ENCODE results near the gene MINK1. TPM values are rescaled to one million over a fixed set of nuclear protein-coding genes. Genes with fewer than 3 reads are reported as not detected.
A peak's percentile ranks its signal among the peaks of the same experiment; 100 is the strongest.

MINK1 gene
- total RNA-seq, 2 experiments from 2014 or later: 67.5 to 79.3 TPM

GRCh38 chr17:4837471-4838308 is 4.5 kb downstream of the MINK1 start:
- CTCF ChIA-PET: interaction anchor here (1.4 to 1.6 kb wide), 2 partner anchors 48 to 128 kb away, joined by 3 to 5 read pairs; partner anchors contain the start of gene ARRB2
- DNase-seq: no peak
- Mint-ChIP-seq H3K4me1 (ENCODE audit: low read depth) (peaks cover 61% of the 10 kb centered on the region), H3K4me3 (no peak overlapping the region), H3K36me3 (peaks cover 3% of the 10 kb centered on the region), H3K9me3 (no peaks in the 10 kb centered on the region), H3K27me3 (no peaks in the 10 kb centered on the region), H3K27ac (no peak overlapping the region)
- POLR2A ChIA-PET: no interaction called here
- intact Hi-C loops (cut with micrococcal nuclease): loop anchor here (10.0 kb wide), 1 partner anchor 47 kb away; no protein-coding TSS in a partner anchor

- POLR2A ChIA-PET: interaction anchor here (0.6 kb wide), 1 partner anchor 19 kb away, joined by 3 read pairs; no protein-coding TSS in a partner anchor
- Mint-ChIP-seq H3K27ac (no peak overlapping the region), H3K27me3 (no peaks in the 10 kb centered on the region), H3K9me3 (no peaks in the 10 kb centered on the region), H3K36me3 (peaks cover 3% of the 10 kb centered on the region), H3K4me3 (no peak overlapping the region), H3K4me1 (ENCODE audit: low read depth) (peaks cover 64% of the 10 kb centered on the region)
- intact Hi-C loops (cut with micrococcal nuclease): loop anchor here (10.0 kb wide), 1 partner anchor 46 kb away; no protein-coding TSS in a partner anchor
- DNase-seq: no peak
- CTCF ChIA-PET: no interaction called here
These were observed 5.2 kb downstream of the MINK1 start for GRCh38 chr17:4838309-4838785.

- intact Hi-C loops (cut with micrococcal nuclease): loop anchor here (10.0 kb wide), 1 partner anchor 46 kb away; no protein-coding TSS in a partner anchor
- CTCF ChIA-PET: interaction anchor here (1.1 kb wide), 1 partner anchor 70 kb away, joined by 3 read pairs; no protein-coding TSS in a partner anchor
- DNase-seq: no peak
- no peaks in the 10 kb centered on the region for H3K9me3 Mint-ChIP-seq
- H3K4me1 Mint-ChIP-seq (ENCODE audit: low read depth): peaks cover 64% of the 10 kb centered on the region
- no peaks in the 10 kb centered on the region for H3K27me3 Mint-ChIP-seq
- H3K27ac Mint-ChIP-seq: no peak overlapping the region
- H3K36me3 Mint-ChIP-seq: peaks cover 3% of the 10 kb centered on the region
- no peak overlapping the region for H3K4me3 Mint-ChIP-seq
- POLR2A ChIA-PET: no interaction called here
These were observed 6.1 kb downstream of the MINK1 start for GRCh38 chr17:4839221-4839620.

GRCh38 chr17:4839965-4840892 is 7.1 kb downstream of the MINK1 start:
- Mint-ChIP-seq H3K4me3 (no peak overlapping the region), H3K27me3 (no peaks in the 10 kb centered on the region), H3K9me3 (no peaks in the 10 kb centered on the region), H3K4me1 (ENCODE audit: low read depth) (peaks cover 58% of the 10 kb centered on the region), H3K27ac (peak overlapping the region; percentile 42), H3K36me3 (peaks cover 3% of the 10 kb centered on the region)
- ChIA-PET POLR2A (no interaction called here), CTCF (interaction anchor here (1.1 kb wide), 1 partner anchor 69 kb away, joined by 3 read pairs; no protein-coding TSS in a partner anchor)
- no peak for DNase-seq
- intact Hi-C loops (cut with micrococcal nuclease): loop anchor here (10.0 kb wide), 1 partner anchor 45 kb away; no protein-coding TSS in a partner anchor

- Mint-ChIP-seq H3K4me1 (ENCODE audit: low read depth) (peaks cover 54% of the 10 kb centered on the region), H3K9me3 (no peaks in the 10 kb centered on the region)
- peak; percentile 50 for DNase-seq
These were observed 7.7 kb downstream of the MINK1 start for GRCh38 chr17:4840893-4841242.

GRCh38 chr17:4842376-4842775 is 9.2 kb downstream of the MINK1 start:
- intact Hi-C loops (cut with micrococcal nuclease): no loop called here

More at GRCh38 chr17:4840893-4841242, 7.7 kb downstream of the MINK1 start:
- H3K4me3 Mint-ChIP-seq: no peak overlapping the region
- H3K36me3 Mint-ChIP-seq: peaks cover 3% of the 10 kb centered on the region
- ChIA-PET CTCF (no interaction called here), POLR2A (no interaction called here)
- H3K27me3 Mint-ChIP-seq: no peaks in the 10 kb centered on the region
- intact Hi-C loops (cut with micrococcal nuclease): no loop called here
- peak overlapping the region; percentile 42 for H3K27ac Mint-ChIP-seq

GRCh38 chr17:4843321-4844000 is 10.3 kb downstream of the MINK1 start:
- H3K4me1 Mint-ChIP-seq (ENCODE audit: low read depth): peaks cover 46% of the 10 kb centered on the region
- intact Hi-C loops (cut with micrococcal nuclease): no loop called here
- H3K4me3 Mint-ChIP-seq: no peak overlapping the region
- no peaks in the 10 kb centered on the region for H3K9me3 Mint-ChIP-seq
- no peaks in the 10 kb centered on the region for H3K27me3 Mint-ChIP-seq
- ChIA-PET POLR2A (no interaction called here), CTCF (no interaction called here)
- H3K36me3 Mint-ChIP-seq: no peaks in the 10 kb centered on the region
- no peak for DNase-seq
- no peak overlapping the region for H3K27ac Mint-ChIP-seq

More at GRCh38 chr17:4842376-4842775, 9.2 kb downstream of the MINK1 start:
- ChIA-PET POLR2A (no interaction called here), CTCF (interaction anchor here (0.7 kb wide), 1 partner anchor 52 kb away, joined by 3 read pairs; no protein-coding TSS in a partner anchor)
- peaks cover 47% of the 10 kb centered on the region for H3K4me1 Mint-ChIP-seq (ENCODE audit: low read depth)
- DNase-seq: no peak
- H3K36me3 Mint-ChIP-seq: peaks cover 3% of the 10 kb centered on the region
- no peak overlapping the region for H3K27ac Mint-ChIP-seq
- no peaks in the 10 kb centered on the region for H3K27me3 Mint-ChIP-seq
- H3K9me3 Mint-ChIP-seq: no peaks in the 10 kb centered on the region
- H3K4me3 Mint-ChIP-seq: no peak overlapping the region

GRCh38 chr17:4845118-4845517 is 12.0 kb downstream of the MINK1 start:
- H3K36me3 Mint-ChIP-seq: no peaks in the 10 kb centered on the region
- peaks cover 37% of the 10 kb centered on the region for H3K4me1 Mint-ChIP-seq (ENCODE audit: low read depth)
- intact Hi-C loops (cut with micrococcal nuclease): no loop called here
- no peak overlapping the region for H3K27ac Mint-ChIP-seq
- ChIA-PET CTCF (no interaction called here), POLR2A (no interaction called here)
- H3K4me3 Mint-ChIP-seq: no peak overlapping the region
- no peak for DNase-seq
- no peaks in the 10 kb centered on the region for H3K9me3 Mint-ChIP-seq
- no peaks in the 10 kb centered on the region for H3K27me3 Mint-ChIP-seq

GRCh38 chr17:4846635-4847390 is 13.7 kb downstream of the MINK1 start:
- no peaks in the 10 kb centered on the region for H3K36me3 Mint-ChIP-seq
- H3K4me3 Mint-ChIP-seq: no peak overlapping the region
- H3K27ac Mint-ChIP-seq: no peak overlapping the region
- no peaks in the 10 kb centered on the region for H3K9me3 Mint-ChIP-seq
- H3K27me3 Mint-ChIP-seq: no peaks in the 10 kb centered on the region
- peaks cover 35% of the 10 kb centered on the region for H3K4me1 Mint-ChIP-seq (ENCODE audit: low read depth)
- no peak for DNase-seq
- ChIA-PET CTCF (no interaction called here), POLR2A (no interaction called here)
- intact Hi-C loops (cut with micrococcal nuclease): no loop called here

GRCh38 chr17:4849011-4849536 is 15.9 kb downstream of the MINK1 start:
- no peak overlapping the region for H3K4me3 Mint-ChIP-seq
- no peaks in the 10 kb centered on the region for H3K36me3 Mint-ChIP-seq
- no peaks in the 10 kb centered on the region for H3K27me3 Mint-ChIP-seq
- intact Hi-C loops (cut with micrococcal nuclease): no loop called here
- peaks cover 31% of the 10 kb centered on the region for H3K4me1 Mint-ChIP-seq (ENCODE audit: low read depth)
- DNase-seq: no peak
- ChIA-PET CTCF (no interaction called here), POLR2A (no interaction called here)
- H3K9me3 Mint-ChIP-seq: peaks cover 4% of the 10 kb centered on the region
- H3K27ac Mint-ChIP-seq: no peak overlapping the region

- Mint-ChIP-seq H3K4me3 (no peak overlapping the region), H3K4me1 (ENCODE audit: low read depth) (peaks cover 30% of the 10 kb centered on the region), H3K27ac (no peak overlapping the region), H3K9me3 (peaks cover 4% of the 10 kb centered on the region), H3K27me3 (no peaks in the 10 kb centered on the region), H3K36me3 (no peaks in the 10 kb centered on the region)
- intact Hi-C loops (cut with micrococcal nuclease): no loop called here
- no peak for DNase-seq
- POLR2A ChIA-PET: no interaction called here
- CTCF ChIA-PET: no interaction called here
These were observed 17.1 kb downstream of the MINK1 start for GRCh38 chr17:4850246-4850645.
